Tongue (tissue), 2 donors: Measurements from ENCODE around the gene GAPDH. TPM values are rescaled to one million over a fixed set of nuclear protein-coding genes. Genes with fewer than 3 reads are reported as not detected.
"Not testable (repeated sequence)": the region's sequence is repeated elsewhere in the genome, so short reads cannot be mapped to it uniquely, and the experiment has no call there.

Experiments used
- DNase-seq: peaks from one replicate; pipeline ENCODE4 v3.0.0-alpha.2; 2015
- total RNA-seq: library from RNA; depleted of rRNA; stranded (reverse); fragments of >200 nt; gene quantifications from one replicate; pipeline ENCODE4 v1.2.3, GENCODE V29; 2014

GAPDH gene
- total RNA-seq, 1 donor from 2014 or later: 6,380 TPM

DNA sequence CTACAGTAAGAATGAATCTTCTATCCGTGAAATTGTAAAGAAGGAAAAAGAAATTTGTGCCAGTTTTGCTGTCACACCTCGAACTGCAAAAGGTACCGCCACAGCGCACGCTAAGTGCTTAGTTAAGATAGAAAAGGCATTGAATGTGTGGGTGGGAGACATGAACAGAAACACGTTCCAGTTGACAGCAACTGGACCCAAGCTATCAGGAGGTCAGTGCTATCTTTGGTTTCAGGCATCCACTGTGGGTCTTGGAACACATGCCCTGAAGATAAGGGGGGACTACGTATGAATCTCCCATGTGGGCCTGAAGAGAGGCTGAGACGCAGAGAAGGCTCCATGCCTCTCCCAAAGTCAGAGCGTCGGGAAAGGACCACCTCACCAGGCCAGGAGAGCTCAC is 11.7 kb downstream of the GAPDH start:
- DNase-seq: no peak

- no peak for DNase-seq
These were observed 13.2 kb downstream of the GAPDH start for GRCh38 chr12:6547566-6547965.

DNA sequence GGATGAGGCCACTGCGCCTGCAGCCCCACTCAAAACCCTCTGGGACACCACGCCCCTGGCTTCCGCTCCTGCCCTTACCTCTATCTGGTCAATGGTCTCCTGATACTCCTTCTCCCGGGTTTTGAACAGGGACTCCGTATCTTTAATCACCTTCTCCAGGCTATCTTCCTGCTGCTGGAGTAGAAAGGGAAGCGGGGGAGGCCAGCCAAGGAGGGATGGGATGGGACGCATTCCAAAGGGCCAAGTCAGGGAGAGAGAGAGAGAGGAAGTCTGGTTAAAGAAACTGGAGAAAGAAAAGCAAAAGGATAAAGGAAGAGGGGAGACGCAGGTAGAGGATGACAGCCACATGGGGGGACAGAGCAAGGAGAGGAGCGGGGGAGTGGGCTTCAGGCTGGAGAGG is 13.7 kb downstream of the GAPDH start:
- DNase-seq: no peak

GRCh38 chr12:6548556-6548955 is 14.2 kb downstream of the GAPDH start:
- DNase-seq: no peak

- no peak for DNase-seq
These were observed 14.8 kb downstream of the GAPDH start for GRCh38 chr12:6548966-6549683.

GRCh38 chr12:6549684-6550151 is 15.4 kb downstream of the GAPDH start:
- DNase-seq: no peak

- DNase-seq: no peak
These were observed 16.2 kb downstream of the GAPDH start for GRCh38 chr12:6550294-6551062.

DNA sequence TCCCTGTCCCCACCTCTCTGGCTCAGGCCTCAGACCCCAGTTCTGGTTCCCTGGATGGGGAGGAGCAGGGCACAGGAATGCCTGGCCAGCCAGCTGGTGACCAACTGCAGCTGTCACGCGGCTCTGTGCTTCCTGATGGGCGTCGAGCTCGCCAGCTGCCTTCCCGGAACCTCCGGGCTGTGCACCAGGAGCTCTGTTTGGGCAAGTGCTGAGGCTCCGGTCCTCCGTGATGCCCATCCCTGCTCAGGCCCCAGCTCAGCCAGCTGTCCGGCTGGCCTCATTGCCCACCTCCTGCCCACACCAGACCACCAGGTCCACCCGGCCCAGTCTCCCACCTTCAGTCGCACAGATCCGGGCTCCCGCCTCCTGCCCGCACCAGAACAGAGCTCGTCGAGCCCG is 16.7 kb downstream of the GAPDH start:
- DNase-seq: peak; percentile 94

DNA sequence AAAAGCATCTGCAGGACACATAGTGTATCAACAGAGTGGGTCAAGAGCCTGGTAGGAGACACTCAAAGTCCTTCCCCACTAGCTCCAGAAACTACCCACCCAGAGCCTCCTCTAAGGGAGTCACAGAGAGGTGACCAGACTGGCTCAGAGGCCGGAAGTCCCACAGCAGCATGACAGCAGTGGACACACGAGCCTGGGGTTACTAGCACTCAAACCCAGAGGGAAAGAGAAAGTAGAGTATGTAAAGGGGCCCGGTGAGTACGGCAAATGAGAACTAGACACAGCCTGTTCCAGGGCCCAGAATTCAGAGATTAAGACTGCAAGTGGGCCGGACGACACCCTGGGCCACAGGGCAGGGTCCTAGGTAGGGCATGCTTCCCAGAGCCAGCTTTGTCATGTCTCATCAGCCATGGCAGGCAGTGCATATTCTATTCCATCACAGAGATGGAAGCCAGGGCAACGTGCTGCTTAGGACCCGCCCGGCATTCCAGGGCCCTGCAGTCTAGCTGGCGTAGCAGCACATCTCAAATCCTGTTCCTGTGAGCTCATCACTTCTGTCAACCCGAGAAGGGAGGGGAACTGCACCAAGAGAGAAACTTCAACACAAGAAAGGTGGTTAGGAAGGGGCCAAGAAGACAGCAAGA is 17.3 kb downstream of the GAPDH start:
- peak; percentile 66 for DNase-seq

GRCh38 chr12:6552140-6552551 is 17.8 kb downstream of the GAPDH start:
- peak; percentile 69 for DNase-seq

DNA sequence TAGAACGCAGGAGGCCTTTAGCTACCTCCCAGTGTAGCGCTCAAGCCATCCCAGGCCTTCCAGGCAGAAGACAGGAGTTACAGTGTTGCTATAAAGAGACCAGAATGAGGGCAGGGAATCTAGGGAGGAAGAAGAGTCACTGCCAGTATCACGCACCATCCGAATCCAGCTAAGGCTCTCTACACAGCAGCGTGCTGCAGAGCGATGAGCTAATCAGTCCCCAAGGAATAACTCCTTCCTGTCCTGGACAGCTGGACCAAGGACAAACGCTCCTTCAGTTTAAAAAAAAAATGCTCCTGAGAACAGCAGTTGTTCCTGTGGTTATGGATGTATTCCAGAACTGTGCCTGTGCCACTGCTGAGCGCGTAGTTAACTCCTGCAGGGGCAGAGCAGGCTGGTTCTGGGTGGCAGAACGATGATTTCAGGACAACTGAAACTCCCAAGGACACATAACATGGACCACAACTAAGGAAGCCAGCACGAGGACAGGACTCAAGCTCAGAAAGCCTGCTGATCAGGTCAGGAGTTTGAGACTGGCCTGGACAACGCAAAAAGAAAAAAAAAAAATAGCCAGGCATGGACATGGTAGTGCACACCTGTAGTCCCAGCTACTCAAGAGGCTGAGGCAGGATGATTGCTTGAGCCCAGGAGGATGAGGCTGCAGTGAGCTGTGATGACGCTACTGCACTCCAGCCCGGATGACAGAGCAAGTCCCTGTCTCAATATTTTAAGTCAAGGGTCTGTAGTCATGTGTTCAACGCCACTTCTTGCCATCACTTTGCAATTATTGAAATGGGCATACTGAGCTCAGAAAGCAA is 18.9 kb downstream of the GAPDH start:
- peak; percentile 93 for DNase-seq

DNA sequence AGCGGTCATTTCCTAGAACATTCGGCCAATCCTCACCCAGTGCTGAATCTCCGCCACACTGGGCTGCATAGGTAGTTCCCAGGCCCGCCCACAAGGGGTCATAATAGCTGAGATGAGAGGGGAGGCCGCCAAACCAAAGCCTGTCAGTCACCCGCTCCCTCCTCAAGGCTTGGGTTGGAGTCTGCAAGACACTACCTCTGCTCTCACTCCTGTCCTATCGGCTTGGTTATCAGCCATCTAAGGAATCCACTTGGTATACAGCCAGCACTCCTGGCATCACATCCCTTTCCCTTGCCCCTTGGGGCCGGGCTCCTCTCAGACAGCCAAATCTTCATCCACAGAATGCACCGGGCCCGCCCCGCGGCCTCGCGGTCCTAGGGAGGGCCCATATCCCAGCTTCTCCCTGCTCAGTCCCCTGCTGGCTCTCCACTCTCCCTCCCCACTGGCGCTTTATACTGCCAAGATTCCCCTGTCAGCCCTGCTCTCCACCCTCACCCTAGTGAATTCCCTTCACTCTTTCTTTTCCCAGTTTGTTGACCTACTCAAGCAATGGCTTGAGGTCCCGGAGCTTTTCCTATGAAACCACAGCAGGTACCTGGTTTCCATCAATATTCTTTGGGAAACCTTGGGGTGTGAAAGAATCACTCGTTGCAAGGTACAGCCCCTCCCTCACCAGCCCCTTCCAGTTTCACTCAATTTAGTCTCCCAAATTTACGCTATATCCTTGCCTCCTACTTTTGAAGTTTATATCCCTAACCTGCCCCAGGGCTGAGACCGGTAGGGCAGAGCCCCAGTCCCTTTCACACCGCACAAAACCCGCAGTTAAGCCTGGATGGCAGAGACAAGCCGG is 20.1 kb downstream of the GAPDH start:
- peak; percentile 89 for DNase-seq

DNA sequence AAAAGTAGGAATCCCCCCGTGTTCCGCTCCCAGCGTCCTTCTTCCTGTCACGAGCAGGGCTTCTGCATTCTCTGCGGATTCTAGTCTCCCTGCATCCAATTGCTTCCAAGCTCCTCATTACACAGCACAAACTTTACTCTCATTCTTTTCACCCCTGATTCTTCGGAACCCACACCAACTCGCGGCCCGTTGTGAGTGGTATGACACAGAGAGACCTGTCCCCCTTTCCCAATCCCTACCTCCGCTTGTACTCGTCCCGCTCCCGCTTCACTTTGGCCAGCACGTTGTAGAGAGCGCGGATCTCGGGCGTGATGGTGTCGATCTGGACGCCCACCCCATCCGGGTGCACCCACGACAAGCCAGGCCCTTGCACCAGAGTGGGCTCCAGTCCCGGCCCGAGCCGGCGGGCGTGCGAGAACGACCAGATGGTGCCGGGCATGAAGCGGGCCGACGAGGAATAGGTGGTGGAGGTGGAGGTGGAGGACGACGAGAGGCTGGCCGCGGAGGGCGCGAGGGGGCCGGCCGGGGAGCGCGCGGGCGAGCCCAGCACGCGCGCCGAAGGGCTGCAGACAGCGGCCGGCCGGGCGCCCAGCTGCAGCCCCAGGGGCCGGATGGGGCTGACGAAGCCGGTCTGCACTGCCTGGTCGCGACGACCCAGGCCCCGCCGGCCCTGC is 20.8 kb downstream of the GAPDH start:
- no peak for DNase-seq

- not testable (repeated sequence) for DNase-seq
These were observed 22.1 kb downstream of the GAPDH start for GRCh38 chr12:6556496-6556817.

GRCh38 chr12:6556857-6557256 is 22.5 kb downstream of the GAPDH start:
- DNase-seq: no peak

- peak; percentile 76 for DNase-seq
These were observed 23.9 kb downstream of the GAPDH start for GRCh38 chr12:6558014-6558760.

DNA sequence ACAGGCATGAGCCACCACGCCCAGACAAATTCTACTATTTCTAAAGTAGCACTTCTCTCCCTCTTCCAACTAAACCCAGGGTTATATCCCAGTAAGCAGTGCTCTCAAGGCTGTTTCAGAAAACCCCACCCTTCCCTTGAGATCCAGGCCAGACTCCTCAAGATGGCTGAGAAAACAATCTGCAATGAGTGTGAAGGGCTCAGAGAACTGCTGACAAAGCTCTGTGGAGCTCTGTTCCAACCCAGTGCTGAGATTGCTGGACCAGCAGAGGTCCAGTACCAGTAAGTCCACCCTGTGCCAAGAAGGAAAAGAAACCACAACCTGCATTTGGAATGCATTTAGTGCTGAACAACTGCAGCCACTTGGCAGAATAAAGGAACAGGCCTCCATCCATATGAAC is 25.2 kb downstream of the GAPDH start:
- DNase-seq: no peak

- no peak for DNase-seq
These were observed 26.3 kb downstream of the GAPDH start for GRCh38 chr12:6560501-6561205.

GRCh38 chr12:6562881-6563280 is 28.6 kb downstream of the GAPDH start:
- DNase-seq: no peak
